Small intestine (tissue), 7 donors: Measurements from ENCODE around the gene ESRRA. TPM values are rescaled to one million over a fixed set of nuclear protein-coding genes. Genes with fewer than 3 reads are reported as not detected.

Source experiments
- DNase-seq, 2 donors: peaks; one replicate each; pipeline versions ENCODE4 v3.0.0 to v3.0.0-alpha.2; 2013
- FAIRE-seq: peaks from 2 replicates; lab custom pipeline; 2012; peaks lifted over from hg19 to GRCh38; lab: Jason Lieb, UNC
- H3K27ac ChIP-seq, 3 donors: one replicate each; pipeline ENCODE4 v1.5.1; 2013; ENCODE audit warnings: low read length in 2 of 3, mild to moderate bottlenecking in 2 of 3, control low read depth in 1 of 3, inconsistent platforms in 1 of 3, low read depth in 1 of 3, moderate library complexity in 1 of 3
- H3K27me3 ChIP-seq, 3 donors: one replicate each; pipeline ENCODE4 v1.6.1; 2013; ENCODE audit warnings: low read length in 3 of 3, inconsistent platforms in 1 of 3; ENCODE audit not compliant: control insufficient read depth in 3 of 3, insufficient read depth in 3 of 3
- H3K36me3 ChIP-seq, 3 donors: one replicate each; pipeline ENCODE4 v1.6.1; 2013; ENCODE audit warnings: low read length in 3 of 3, inconsistent platforms in 1 of 3, low read depth in 1 of 3, mild to moderate bottlenecking in 1 of 3, moderate library complexity in 1 of 3; ENCODE audit not compliant: control insufficient read depth in 3 of 3, insufficient read depth in 2 of 3
- H3K4me1 ChIP-seq, 3 donors: one replicate each; pipeline ENCODE4 v1.6.1; 2013; ENCODE audit warnings: low read length in 2 of 3, inconsistent platforms in 1 of 3, low read depth in 1 of 3, mild to moderate bottlenecking in 1 of 3, moderate library complexity in 1 of 3; ENCODE audit not compliant: control insufficient read depth in 3 of 3, insufficient read depth in 2 of 3
- H3K4me3 ChIP-seq, 3 donors: one replicate each; pipeline ENCODE4 v1.5.1; 2013; ENCODE audit warnings: low read length in 3 of 3, control low read depth in 1 of 3, inconsistent platforms in 1 of 3, low read depth in 1 of 3, mild to moderate bottlenecking in 1 of 3, moderate library complexity in 1 of 3
- H3K9me3 ChIP-seq, 2 donors: one replicate each; pipeline ENCODE4 v1.6.1; 2013; ENCODE audit warnings: low read depth in 1 of 2, low read length in 1 of 2; ENCODE audit not compliant: control insufficient read depth in 2 of 2, insufficient read depth in 1 of 2
- WGBS, 3 donors: extraction: QIAGEN DNeasy Blood & Tissue Kit; methylation state at CpG; one replicate each; pipeline ENCODE4 v1.1.7; 2013; 5-methylcytosine and 5-hydroxymethylcytosine counted together
- polyA plus RNA-seq, 4 donors: library from polyadenylated mRNA; stranded (reverse) in 3 of 4; unstranded in 1 of 4; fragments of 200-250 nt in 3 of 4; fragments of 120-200 nt in 1 of 4; gene quantifications; one replicate each; pipeline versions ENCODE4 v1.2.1 to v1.2.3, GENCODE V29; 2013
- donor health status: healthy with polysubstance abuse.
- donor health status: control.
- donor health status: control.
- donor health status: Bipolar disorder and iron deficiency.
- donor health status: healthy.

The ESRRA gene
- polyA plus RNA-seq, 4 donors: 85.1 to 417 (median 298) TPM

DNA sequence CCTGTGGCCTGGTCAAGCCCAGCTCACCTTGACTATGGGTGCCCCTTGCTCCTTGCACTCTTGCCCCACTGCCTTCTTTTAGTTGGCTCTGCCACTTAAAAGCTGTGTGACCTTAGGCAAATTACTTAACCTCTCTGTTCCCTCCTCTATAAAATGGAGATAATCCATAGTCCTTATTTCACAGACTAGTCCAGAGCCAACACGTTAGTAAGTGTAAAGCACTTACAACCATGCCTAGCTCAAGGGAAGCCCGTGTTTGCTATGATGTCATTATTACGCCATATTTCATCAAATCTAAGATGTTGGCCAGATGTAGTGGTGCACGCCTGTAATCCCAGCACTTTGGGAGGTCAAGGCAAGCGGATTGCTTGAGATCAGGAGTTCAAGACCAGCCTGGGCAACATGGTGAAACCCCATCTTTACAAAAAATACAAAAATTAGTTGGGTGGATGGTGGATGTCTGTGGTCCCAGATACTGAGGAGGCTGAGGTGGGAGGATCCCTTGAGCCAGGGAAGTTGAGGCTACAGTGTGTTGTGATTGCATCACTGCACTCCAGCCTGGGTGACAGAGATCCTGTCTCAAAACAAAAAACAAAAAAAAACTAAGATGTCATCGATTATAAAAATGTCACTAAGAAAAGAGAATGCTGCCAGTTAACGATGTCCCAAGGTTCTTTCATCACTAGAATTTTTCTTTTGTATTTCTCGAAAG lies 32.4 kb downstream of the ESRRA start:
- H3K9me3 ChIP-seq: no peaks in the 10 kb centered on the region

DNA sequence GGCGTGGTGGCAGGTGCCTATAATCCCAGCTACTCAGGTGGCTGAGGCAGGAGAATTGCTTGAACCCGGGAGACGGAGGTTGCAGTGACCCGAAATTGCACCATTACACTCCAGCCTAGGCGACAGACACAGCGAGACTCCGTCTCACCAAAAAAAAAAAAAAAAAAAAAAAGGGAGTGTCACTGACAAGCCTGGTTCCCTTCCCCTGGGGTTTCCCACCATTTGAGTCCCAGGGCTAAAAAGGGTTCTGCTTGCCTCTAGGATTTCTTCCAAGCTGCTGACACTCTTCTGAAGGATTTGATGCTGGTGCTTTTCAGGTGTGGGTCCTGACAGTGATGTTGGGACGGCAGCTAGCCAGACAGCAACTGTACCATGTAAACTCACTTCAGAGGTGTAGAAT lies 33.4 kb downstream of the ESRRA start:
- H3K9me3 ChIP-seq: no peaks in the 10 kb centered on the region
- DNase-seq (no peak), FAIRE-seq (no peak)
- H3K4me3 ChIP-seq: no peak overlapping the region
- H3K27ac ChIP-seq: no peak overlapping the region
- peaks cover 0 to 23% (median 0%) of the 10 kb centered on the region in 3 donors for H3K27me3 ChIP-seq
- 75 to 81% (median 80%) methylated on average over 4 to 8 of the region's 8 CpGs for WGBS, 3 donors
- H3K4me1 ChIP-seq: peaks cover 0 to 37% (median 10%) of the 10 kb centered on the region in 3 donors
- H3K36me3 ChIP-seq: peaks cover 0 to under 1% (median 0%) of the 10 kb centered on the region in 3 donors

More for the DNA sequence above, 32.4 kb downstream of the ESRRA start:
- no peak for FAIRE-seq
- Histone ChIP-seq H3K4me1 (peaks cover 0 to 27% (median 10%) of the 10 kb centered on the region in 3 donors), H3K4me3 (no peak overlapping the region), H3K27me3 (peaks cover 0 to 23% (median 0%) of the 10 kb centered on the region in 3 donors), H3K27ac (no peak overlapping the region), H3K36me3 (no peaks in the 10 kb centered on the region)
- DNase-seq: no peak
- WGBS, 3 donors: 75 to 83% (median 80%) methylated on average over 8 of the region's 8 CpGs

GRCh38 chr11:64339286-64339685 lies 34.0 kb downstream of the ESRRA start:
- peaks cover 0 to 4% (median 0%) of the 10 kb centered on the region in 3 donors for H3K36me3 ChIP-seq
- DNase-seq (no peak), FAIRE-seq (no peak)
- no peak overlapping the region for H3K4me3 ChIP-seq
- peaks cover 0 to 23% (median 0%) of the 10 kb centered on the region in 3 donors for H3K27me3 ChIP-seq
- no peaks in the 10 kb centered on the region for H3K9me3 ChIP-seq
- peaks cover 0 to 42% (median 10%) of the 10 kb centered on the region in 3 donors for H3K4me1 ChIP-seq
- peak overlapping the region in 1 of 3 donors; percentile 72 for H3K27ac ChIP-seq
- WGBS, 3 donors: 48 to 56% (median 56%) methylated on average over 4 of the region's 4 CpGs

DNA sequence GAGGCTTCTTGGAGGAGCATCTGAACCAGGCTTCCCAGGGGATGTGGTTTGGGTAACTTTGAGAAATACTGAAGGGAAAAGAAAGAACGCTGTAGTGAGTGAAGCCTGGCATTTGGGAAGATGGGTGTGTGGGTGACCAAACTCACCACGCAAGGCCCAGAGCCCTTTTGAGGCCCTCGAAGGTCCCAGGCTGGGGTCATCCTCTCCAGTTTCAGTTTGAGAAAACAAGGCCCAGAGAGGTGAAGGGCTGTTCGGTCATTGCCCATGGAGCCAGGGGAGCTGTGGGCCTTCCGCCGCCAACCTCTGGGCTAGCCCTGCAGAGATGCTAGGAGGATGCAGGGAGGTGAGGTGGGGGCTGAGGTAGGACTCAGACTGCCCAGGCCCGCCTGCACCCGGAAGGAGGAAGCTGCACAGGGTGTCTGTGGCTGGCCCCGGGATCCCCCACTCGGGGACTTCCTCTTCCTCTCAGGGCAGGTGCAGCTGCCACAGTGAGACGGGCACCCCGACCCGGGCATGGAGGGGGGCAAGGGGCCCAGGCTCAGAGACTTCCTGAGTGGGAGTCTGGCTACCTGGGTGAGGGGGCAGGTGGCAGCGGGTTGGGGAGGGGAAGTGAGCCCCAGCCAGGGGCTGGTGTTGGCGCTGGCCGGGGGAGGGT lies 34.6 kb downstream of the ESRRA start, which contains the start of gene CCDC88B:
Gene CCDC88B (plus strand): TSS at position 451 of the 655 bp plus-strand sequence. CDS start 63 bp downstream, at position 514.
- FAIRE-seq (no peak), DNase-seq (peak in 1 of 2 donors; percentile 56)
- peak within 1 kb of the TSS; percentile 21 to 43 (median 38) for H3K4me3 ChIP-seq
- peak within 1 kb of the TSS in 2 of 3 donors; percentile 25 to 72 for H3K27ac ChIP-seq
- H3K9me3 ChIP-seq: no peaks in the 10 kb centered on the region
- H3K4me1 ChIP-seq: peaks cover 0 to 40% (median 10%) of the 10 kb centered on the region in 3 donors
- 50 to 61% (median 51%) methylated on average over 15 to 16 of the region's 16 CpGs for WGBS, 3 donors
- H3K36me3 ChIP-seq: peaks cover 0 to 4% (median 0%) of the 10 kb centered on the region in 3 donors
- peaks cover 0 to 23% (median 0%) of the 10 kb centered on the region in 3 donors for H3K27me3 ChIP-seq

GRCh38 chr11:64340671-64341335 lies 35.5 kb downstream of the ESRRA start:
- Histone ChIP-seq H3K36me3 (peaks cover 0 to 4% (median 0%) of the 10 kb centered on the region in 3 donors), H3K9me3 (no peaks in the 10 kb centered on the region), H3K27ac (peak overlapping the region in 1 of 3 donors; percentile 62), H3K4me3 (peak overlapping the region; percentile 21 to 43 (median 38)), H3K27me3 (peaks cover 0 to 23% (median 0%) of the 10 kb centered on the region in 3 donors), H3K4me1 (peaks cover 0 to 35% (median 10%) of the 10 kb centered on the region in 3 donors)
- FAIRE-seq (no peak), DNase-seq (peak in 1 of 2 donors; percentile 38)
- WGBS, 3 donors: 31 to 59% (median 54%) methylated on average over 28 to 33 of the region's 33 CpGs

DNA sequence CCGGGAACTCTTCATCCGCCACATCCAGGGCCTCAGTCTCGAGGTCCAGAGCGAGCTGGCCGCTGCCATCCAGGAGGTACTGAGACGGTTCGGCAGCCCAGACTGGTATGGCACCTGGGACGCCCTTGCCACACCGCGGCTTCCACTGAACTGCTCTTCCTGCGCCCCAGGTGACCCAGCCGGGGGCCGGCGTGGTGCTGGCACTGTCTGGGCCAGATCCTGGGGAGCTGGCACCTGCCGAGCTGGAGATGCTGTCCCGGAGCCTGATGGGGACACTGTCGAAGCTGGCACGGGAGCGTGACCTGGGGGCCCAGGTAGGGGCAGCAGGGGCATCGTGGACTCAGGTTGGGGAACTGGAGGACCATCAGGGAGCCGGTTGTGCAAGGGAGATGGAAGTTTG lies 36.1 kb downstream of the ESRRA start:
- Histone ChIP-seq H3K4me3 (no peak overlapping the region), H3K36me3 (peaks cover 0 to 4% (median 0%) of the 10 kb centered on the region in 3 donors), H3K27ac (no peak overlapping the region), H3K27me3 (peaks cover 0 to 23% (median 0%) of the 10 kb centered on the region in 3 donors), H3K9me3 (no peaks in the 10 kb centered on the region), H3K4me1 (peaks cover 0 to 35% (median 10%) of the 10 kb centered on the region in 3 donors)
- FAIRE-seq (no peak), DNase-seq (no peak)
- 83 to 87% (median 86%) methylated on average over 19 to 21 of the region's 21 CpGs for WGBS, 3 donors

- Histone ChIP-seq H3K36me3 (peaks cover 0 to 4% (median 0%) of the 10 kb centered on the region in 3 donors), H3K4me3 (peak overlapping the region; percentile 17 to 39 (median 38)), H3K27me3 (peaks cover 0 to 23% (median 0%) of the 10 kb centered on the region in 3 donors), H3K27ac (peak overlapping the region; percentile 2 to 28 (median 23)), H3K9me3 (no peaks in the 10 kb centered on the region), H3K4me1 (peaks cover 0 to 35% (median 10%) of the 10 kb centered on the region in 3 donors)
- DNase-seq (peak; percentile 91 to 95), FAIRE-seq (no peak)
- 14 to 23% (median 18%) methylated on average over 47 to 55 of the region's 55 CpGs for WGBS, 3 donors
These were observed 36.8 kb downstream of the ESRRA start for GRCh38 chr11:64341851-64342791.
